ENCODE measurements around the gene PRKRIP1. TPM values are rescaled to one million over a fixed set of nuclear protein-coding genes. Genes with fewer than 3 reads are reported as not detected.
"Not testable (repeated sequence)": the region's sequence is repeated elsewhere in the genome, so short reads cannot be mapped to it uniquely, and the experiment has no call there.

The PRKRIP1 gene
- total RNA-seq, 1 experiment from 2014 or later, result 21.1 TPM

- not testable (repeated sequence) for DNase-seq (ENCODE audit: low read depth)
These were observed 78.7 kb downstream of the PRKRIP1 start for GRCh38 chr7:102474736-102475435.

Small RNA genes lying within 50 kb of the gene (small RNA-seq; reads per million reads assigned to genes)
- gene AC091390.4 (not detected), gene MIR548O (not detected)

Other genes with a start within 250 kb of the PRKRIP1 start
- 0.90 and 1.2 TPM in 2 replicates for gene SH2B2, start 109.5 kb upstream of the PRKRIP1 start, total RNA-seq (2014; rRNA removed; shearing (Covaris generic))
- gene SPDYE6, start 39.9 kb upstream of the PRKRIP1 start, total RNA-seq (2014; rRNA removed; shearing (Covaris generic)), result not detected in 2 replicates
- 41.0 and 60.3 TPM in 2 replicates for gene ORAI2, start 37.2 kb downstream of the PRKRIP1 start, total RNA-seq (2014; rRNA removed; shearing (Covaris generic))
- 27.3 and 28.2 TPM in 2 replicates for gene ALKBH4, start 68.5 kb downstream of the PRKRIP1 start, total RNA-seq (2014; rRNA removed; shearing (Covaris generic))
- gene LRWD1, start 68.6 kb downstream of the PRKRIP1 start, total RNA-seq (2014; rRNA removed; shearing (Covaris generic)), result 49.3 and 55.6 TPM in 2 replicates
- 81.7 and 93.9 TPM in 2 replicates for gene POLR2J, start 82.6 kb downstream of the PRKRIP1 start, total RNA-seq (2014; rRNA removed; shearing (Covaris generic))
- 0.67 and 1.2 TPM in 2 replicates for gene RASA4B, start 121.4 kb downstream of the PRKRIP1 start, total RNA-seq (2014; rRNA removed; shearing (Covaris generic))
- 4.7 and 6.4 TPM in 2 replicates for gene UPK3BL2, start 147.3 kb downstream of the PRKRIP1 start, total RNA-seq (2014; rRNA removed; shearing (Covaris generic))
- gene SPDYE2, start 154.9 kb downstream of the PRKRIP1 start, total RNA-seq (2014; rRNA removed; shearing (Covaris generic)), result not detected in 2 replicates
- gene POLR2J3, start 176.2 kb downstream of the PRKRIP1 start, total RNA-seq (2014; rRNA removed; shearing (Covaris generic)), result 20.6 and 32.1 TPM in 2 replicates
- gene RASA4, start 220.4 kb downstream of the PRKRIP1 start, total RNA-seq (2014; rRNA removed; shearing (Covaris generic)), result 1.3 and 2.8 TPM in 2 replicates
- gene UPK3BL1, start 246.4 kb downstream of the PRKRIP1 start, total RNA-seq (2014; rRNA removed; shearing (Covaris generic)), result 44.0 and 55.2 TPM in 2 replicates

Data from HT1080 (cell line).